HepG2 (cell line): Measurements from ENCODE around the gene SLC22A31. TPM values are rescaled to one million over a fixed set of nuclear protein-coding genes. Genes with fewer than 3 reads are reported as not detected.
A peak's percentile ranks its signal among the peaks of the same experiment; 100 is the strongest.

Experiments
- ELF4 ChIP-seq: sonication (generic); formaldehyde crosslinking; IDR thresholded peaks from 2 replicates; pipeline ENCODE4 v1.5.0; 2020; ENCODE audit warnings: missing genetic modification reagents, mild to moderate bottlenecking, moderate library complexity, borderline replicate concordance
- FLYWCH1 ChIP-seq: sonication (generic); formaldehyde crosslinking; IDR thresholded peaks from 2 replicates; pipeline ENCODE4 v1.8.1; 2023; ENCODE audit warnings: mild to moderate bottlenecking, missing genetic modification reagents
- HCFC1 ChIP-seq: fragments of 150-350 bp; IDR thresholded peaks from 2 replicates; pipeline ENCODE4 v1.6.1; 2014; ENCODE audit warnings: low read depth, low read length
- HMG20B ChIP-seq: conservative IDR thresholded peaks from 2 replicates; pipeline ENCODE4 v1.6.1; 2016; ENCODE audit warnings: missing genetic modification reagents, missing compliant biosample characterization
- HNRNPLL ChIP-seq: fragments of 200-400 bp; formaldehyde crosslinking; IDR thresholded peaks from 2 replicates; pipeline ENCODE4 v1.6.1; 2017; ENCODE audit warnings: mild to moderate bottlenecking, low read depth, low read length; ENCODE audit not compliant: poor library complexity, severe bottlenecking
- JUNB ChIP-seq: sonication (generic); formaldehyde crosslinking; IDR thresholded peaks from 2 replicates; pipeline ENCODE4 v1.8.0; 2022; ENCODE audit warnings: missing genetic modification reagents, mild to moderate bottlenecking, borderline replicate concordance
- KDM6A ChIP-seq: IDR thresholded peaks from 2 replicates; pipeline ENCODE4 v1.6.1; 2016; ENCODE audit warnings: low read depth
- MED1 ChIP-seq: sonication (generic); formaldehyde crosslinking; IDR thresholded peaks from 2 replicates; pipeline ENCODE4 v1.4.0; 2020; ENCODE audit warnings: missing genetic modification reagents
- PCBP1 ChIP-seq: fragments of 200-400 bp; formaldehyde crosslinking; IDR thresholded peaks from 2 replicates; pipeline ENCODE4 v1.6.1; 2017; ENCODE audit warnings: mild to moderate bottlenecking, low read depth, low read length, borderline replicate concordance
- SALL2 ChIP-seq: sonication (generic); formaldehyde crosslinking; IDR thresholded peaks from 2 replicates; pipeline ENCODE4 v1.8.1; 2023; ENCODE audit warnings: mild to moderate bottlenecking, missing genetic modification reagents, inconsistent platforms
- SKI ChIP-seq: fragments of 450-650 bp; IDR thresholded peaks from one replicate; pipeline ENCODE4 v1.6.1; 2018; ENCODE audit warnings: mild to moderate bottlenecking; ENCODE audit not compliant: partially characterized antibody
- U2AF2 ChIP-seq: fragments of 200-400 bp; formaldehyde crosslinking; IDR thresholded peaks from 2 replicates; pipeline ENCODE4 v1.6.1; 2017; ENCODE audit warnings: low read depth, mild to moderate bottlenecking, low read length
- ZBTB7A ChIP-seq: sonication (generic); formaldehyde crosslinking; IDR thresholded peaks from 2 replicates; pipeline ENCODE4 v1.8.0; 2022; ENCODE audit warnings: mild to moderate bottlenecking, missing genetic modification reagents
- ZNF496 ChIP-seq: sonication (generic); formaldehyde crosslinking; IDR thresholded peaks from 2 replicates; pipeline ENCODE4 v1.8.1; 2023; ENCODE audit warnings: mild to moderate bottlenecking, moderate library complexity, missing genetic modification reagents; ENCODE audit not compliant: insufficient replicate concordance
- ZNF83 ChIP-seq: sonication (generic); formaldehyde crosslinking; IDR thresholded peaks from 2 replicates; pipeline ENCODE4 v1.4.0; 2020; ENCODE audit warnings: missing genetic modification reagents, mild to moderate bottlenecking, borderline replicate concordance
- ZSCAN29 ChIP-seq: sonication (generic); formaldehyde crosslinking; conservative IDR thresholded peaks from 2 replicates; pipeline ENCODE4 v1.4.0; 2020; ENCODE audit warnings: mild to moderate bottlenecking, missing genetic modification reagents
- polyA plus RNA-seq, 8 experiments: library from polyadenylated mRNA; depleted of rRNA in 3 of 8; stranded (reverse) in 7 of 8; unstranded in 1 of 8; fragments of >200 nt; fragmentation: Illumina TruSeq in 4 of 8; extraction: Trizol in 4 of 8; gene quantifications; 2 replicates each; pipeline versions ENCODE4 v1.2.1 to v1.2.3, GENCODE V29; 2011 to 2016; ENCODE audit warnings: low read depth in 4 of 8, missing spikeins in 1 of 8, mixed read lengths in 1 of 8; ENCODE audit not compliant: insufficient read depth in 1 of 8
- total RNA-seq, 5 experiments: library from RNA; depleted of rRNA; stranded (reverse); fragments of >200 nt; fragmentation: Illumina TruSeq; extraction: Trizol; gene quantifications; 2 replicates each; pipeline ENCODE4 v1.2.3, GENCODE V29; 2016; ENCODE audit warnings: low read depth in 1 of 5
- TF ChIP-seq, protein P1 (sequence below): sonication (generic); formaldehyde crosslinking; IDR thresholded peaks from 2 replicates; pipeline ENCODE4 v1.5.0; 2020; ENCODE audit warnings: missing genetic modification reagents
- TF ChIP-seq, protein P2 (sequence below): sonication (generic); formaldehyde crosslinking; IDR thresholded peaks from 2 replicates; pipeline ENCODE4 v1.4.0; 2020; ENCODE audit warnings: missing genetic modification reagents, borderline replicate concordance
- TF ChIP-seq, protein P3 (sequence below), 2 experiments: sonication (generic) in 1 of 2; formaldehyde crosslinking in 1 of 2; IDR thresholded peaks; 2 replicates each; pipeline versions ENCODE4 v1.4.0 to v1.6.1; 2018 to 2020; ENCODE audit warnings: missing genetic modification reagents in 2 of 2, borderline replicate concordance in 1 of 2, low read depth in 1 of 2, mild to moderate bottlenecking in 1 of 2, missing biosample characterization in 1 of 2
- TF ChIP-seq, protein P4 (sequence below): sonication (generic); formaldehyde crosslinking; IDR thresholded peaks from 2 replicates; pipeline ENCODE4 v1.5.1; 2020; ENCODE audit warnings: mild to moderate bottlenecking, moderate library complexity, missing genetic modification reagents

SLC22A31 gene
- total and polyA plus RNA-seq, 2 of the 13 experiments (the other 11 are each of a cell fraction or from before 2014, with no cell fraction given) = 67.3 to 83.3 TPM

GRCh38 chr16:89200124-89200849, at the start of gene SLC22A31 (continued):
- TF ChIP-seq, protein P1, sequence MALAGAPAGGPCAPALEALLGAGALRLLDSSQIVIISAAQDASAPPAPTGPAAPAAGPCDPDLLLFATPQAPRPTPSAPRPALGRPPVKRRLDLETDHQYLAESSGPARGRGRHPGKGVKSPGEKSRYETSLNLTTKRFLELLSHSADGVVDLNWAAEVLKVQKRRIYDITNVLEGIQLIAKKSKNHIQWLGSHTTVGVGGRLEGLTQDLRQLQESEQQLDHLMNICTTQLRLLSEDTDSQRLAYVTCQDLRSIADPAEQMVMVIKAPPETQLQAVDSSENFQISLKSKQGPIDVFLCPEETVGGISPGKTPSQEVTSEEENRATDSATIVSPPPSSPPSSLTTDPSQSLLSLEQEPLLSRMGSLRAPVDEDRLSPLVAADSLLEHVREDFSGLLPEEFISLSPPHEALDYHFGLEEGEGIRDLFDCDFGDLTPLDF (CRISPR knock-in tag) = no peak
- TF ChIP-seq ELF4 (CRISPR knock-in tag) (peak; percentile 46; the same call in 1 of the 2 replicates), JUNB (CRISPR knock-in tag) (no peak), MED1 (CRISPR knock-in tag) (peak; percentile 29; the same call in 1 of the 2 replicates), FLYWCH1 (CRISPR knock-in tag) (no peak), KDM6A (no peak), HNRNPLL (no peak), U2AF2 (no peak), ZBTB7A (peak; percentile 93), HMG20B (no peak), ZNF83 (CRISPR knock-in tag) (no peak), ZNF496 (CRISPR knock-in tag) (no peak), SKI (peak; percentile 38), PCBP1 (peak; percentile 80), SALL2 (CRISPR knock-in tag) (peak; percentile 56; the same call in 1 of the 2 replicates), ZSCAN29 (CRISPR knock-in tag) (0 out of 2 replicates have a peak, but pooled peaks have one; percentile 16), HCFC1 (no peak)
- TF ChIP-seq, protein P2, sequence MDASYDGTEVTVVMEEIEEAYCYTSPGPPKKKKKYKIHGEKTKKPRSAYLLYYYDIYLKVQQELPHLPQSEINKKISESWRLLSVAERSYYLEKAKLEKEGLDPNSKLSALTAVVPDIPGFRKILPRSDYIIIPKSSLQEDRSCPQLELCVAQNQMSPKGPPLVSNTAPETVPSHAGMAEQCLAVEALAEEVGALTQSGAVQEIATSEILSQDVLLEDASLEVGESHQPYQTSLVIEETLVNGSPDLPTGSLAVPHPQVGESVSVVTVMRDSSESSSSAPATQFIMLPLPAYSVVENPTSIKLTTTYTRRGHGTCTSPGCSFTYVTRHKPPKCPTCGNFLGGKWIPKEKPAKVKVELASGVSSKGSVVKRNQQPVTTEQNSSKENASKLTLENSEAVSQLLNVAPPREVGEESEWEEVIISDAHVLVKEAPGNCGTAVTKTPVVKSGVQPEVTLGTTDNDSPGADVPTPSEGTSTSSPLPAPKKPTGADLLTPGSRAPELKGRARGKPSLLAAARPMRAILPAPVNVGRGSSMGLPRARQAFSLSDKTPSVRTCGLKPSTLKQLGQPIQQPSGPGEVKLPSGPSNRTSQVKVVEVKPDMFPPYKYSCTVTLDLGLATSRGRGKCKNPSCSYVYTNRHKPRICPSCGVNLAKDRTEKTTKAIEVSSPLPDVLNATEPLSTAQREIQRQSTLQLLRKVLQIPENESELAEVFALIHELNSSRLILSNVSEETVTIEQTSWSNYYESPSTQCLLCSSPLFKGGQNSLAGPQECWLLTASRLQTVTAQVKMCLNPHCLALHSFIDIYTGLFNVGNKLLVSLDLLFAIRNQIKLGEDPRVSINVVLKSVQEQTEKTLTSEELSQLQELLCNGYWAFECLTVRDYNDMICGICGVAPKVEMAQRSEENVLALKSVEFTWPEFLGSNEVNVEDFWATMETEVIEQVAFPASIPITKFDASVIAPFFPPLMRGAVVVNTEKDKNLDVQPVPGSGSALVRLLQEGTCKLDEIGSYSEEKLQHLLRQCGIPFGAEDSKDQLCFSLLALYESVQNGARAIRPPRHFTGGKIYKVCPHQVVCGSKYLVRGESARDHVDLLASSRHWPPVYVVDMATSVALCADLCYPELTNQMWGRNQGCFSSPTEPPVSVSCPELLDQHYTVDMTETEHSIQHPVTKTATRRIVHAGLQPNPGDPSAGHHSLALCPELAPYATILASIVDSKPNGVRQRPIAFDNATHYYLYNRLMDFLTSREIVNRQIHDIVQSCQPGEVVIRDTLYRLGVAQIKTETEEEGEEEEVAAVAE = peak; percentile 27; the same call in 1 of the 2 replicates
- TF ChIP-seq, protein P3, sequence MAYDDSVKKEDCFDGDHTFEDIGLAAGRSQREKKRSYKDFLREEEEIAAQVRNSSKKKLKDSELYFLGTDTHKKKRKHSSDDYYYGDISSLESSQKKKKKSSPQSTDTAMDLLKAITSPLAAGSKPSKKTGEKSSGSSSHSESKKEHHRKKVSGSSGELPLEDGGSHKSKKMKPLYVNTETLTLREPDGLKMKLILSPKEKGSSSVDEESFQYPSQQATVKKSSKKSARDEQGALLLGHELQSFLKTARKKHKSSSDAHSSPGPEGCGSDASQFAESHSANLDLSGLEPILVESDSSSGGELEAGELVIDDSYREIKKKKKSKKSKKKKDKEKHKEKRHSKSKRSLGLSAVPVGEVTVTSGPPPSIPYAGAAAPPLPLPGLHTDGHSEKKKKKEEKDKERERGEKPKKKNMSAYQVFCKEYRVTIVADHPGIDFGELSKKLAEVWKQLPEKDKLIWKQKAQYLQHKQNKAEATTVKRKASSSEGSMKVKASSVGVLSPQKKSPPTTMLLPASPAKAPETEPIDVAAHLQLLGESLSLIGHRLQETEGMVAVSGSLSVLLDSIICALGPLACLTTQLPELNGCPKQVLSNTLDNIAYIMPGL (CRISPR knock-in tag; IDR thresholded peaks at IDR 0.05; ENCODE audit: borderline replicate concordance in 1 of 2, low read depth in 1 of 2) = peak in 1 of 2 experiments; percentile 84; a peak in 3 of 4 replicates
- TF ChIP-seq, protein P4, sequence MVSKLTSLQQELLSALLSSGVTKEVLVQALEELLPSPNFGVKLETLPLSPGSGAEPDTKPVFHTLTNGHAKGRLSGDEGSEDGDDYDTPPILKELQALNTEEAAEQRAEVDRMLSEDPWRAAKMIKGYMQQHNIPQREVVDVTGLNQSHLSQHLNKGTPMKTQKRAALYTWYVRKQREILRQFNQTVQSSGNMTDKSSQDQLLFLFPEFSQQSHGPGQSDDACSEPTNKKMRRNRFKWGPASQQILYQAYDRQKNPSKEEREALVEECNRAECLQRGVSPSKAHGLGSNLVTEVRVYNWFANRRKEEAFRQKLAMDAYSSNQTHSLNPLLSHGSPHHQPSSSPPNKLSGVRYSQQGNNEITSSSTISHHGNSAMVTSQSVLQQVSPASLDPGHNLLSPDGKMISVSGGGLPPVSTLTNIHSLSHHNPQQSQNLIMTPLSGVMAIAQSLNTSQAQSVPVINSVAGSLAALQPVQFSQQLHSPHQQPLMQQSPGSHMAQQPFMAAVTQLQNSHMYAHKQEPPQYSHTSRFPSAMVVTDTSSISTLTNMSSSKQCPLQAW (CRISPR knock-in tag) = peak; percentile 95
